Ectodermal cell (in vitro differentiated cells): ENCODE measurements around the gene ANKRD11.
A peak's percentile ranks its signal among the peaks of the same experiment; 100 is the strongest.
"Not testable (repeated sequence)": the region's sequence is repeated elsewhere in the genome, so short reads cannot be mapped to it uniquely, and the experiment has no call there.

Experiments
- H3K27ac ChIP-seq: 2 replicates; pipeline ENCODE4 v1.7.0; 2013; ENCODE audit warnings: mild to moderate bottlenecking, low read depth, low read length; ENCODE audit not compliant: insufficient read depth, poor library complexity, severe bottlenecking
- H3K27me3 ChIP-seq: 2 replicates; pipeline ENCODE4 v1.7.0; 2013; ENCODE audit warnings: mild to moderate bottlenecking, low read length; ENCODE audit not compliant: insufficient read depth, control insufficient read depth, poor library complexity, severe bottlenecking
- H3K36me3 ChIP-seq: one replicate; pipeline ENCODE4 v1.7.0; 2013; ENCODE audit warnings: low read length; ENCODE audit not compliant: control insufficient read depth, insufficient read depth
- H3K4me1 ChIP-seq: one replicate; pipeline ENCODE4 v1.7.0; 2013; ENCODE audit warnings: low read length; ENCODE audit not compliant: control insufficient read depth, insufficient read depth
- H3K4me3 ChIP-seq: 2 replicates; pipeline ENCODE4 v1.7.0; 2013; ENCODE audit warnings: low read depth, low read length, control low read depth; ENCODE audit not compliant: insufficient read depth
- H3K9me3 ChIP-seq: 2 replicates; pipeline ENCODE4 v1.7.0; 2013; ENCODE audit warnings: mild to moderate bottlenecking, low read length, moderate library complexity; ENCODE audit not compliant: control insufficient read depth
- WGBS, 2 experiments: methylation state at CpG; one replicate each; pipeline ENCODE4 v1.1.7; 2013; ENCODE audit warnings: missing lambda C conversion rate in 2 of 2; 5-methylcytosine and 5-hydroxymethylcytosine counted together

The ANKRD11 gene

DNA sequence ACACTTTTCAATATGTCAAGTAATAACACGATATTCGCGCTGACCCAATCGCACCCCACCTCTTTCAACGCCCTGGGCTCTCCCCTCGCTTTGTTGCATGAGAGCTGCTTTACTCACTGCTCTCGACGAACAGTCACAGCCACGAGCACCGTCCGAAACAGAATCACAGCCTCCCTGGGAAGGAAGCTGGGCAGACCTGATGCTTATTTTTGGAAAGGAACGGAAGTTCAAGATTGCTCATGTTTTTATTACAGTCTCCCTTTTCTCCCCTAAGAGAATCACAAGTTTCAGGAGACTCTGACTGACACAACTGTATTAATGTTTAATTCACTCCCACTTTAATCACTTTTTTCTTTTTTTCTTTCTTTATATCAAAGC lies 67.8 kb downstream of the ANKRD11 start:
- no peaks in the 10 kb centered on the region for H3K27me3 ChIP-seq
- H3K36me3 ChIP-seq: no peaks in the 10 kb centered on the region
- H3K27ac ChIP-seq: no peak overlapping the region
- WGBS, 2 experiments: 96 to 97% methylated on average over 12 of the region's 12 CpGs
- no peaks in the 10 kb centered on the region for H3K4me1 ChIP-seq
- H3K9me3 ChIP-seq: no peaks in the 10 kb centered on the region
- H3K4me3 ChIP-seq: no peak overlapping the region

DNA sequence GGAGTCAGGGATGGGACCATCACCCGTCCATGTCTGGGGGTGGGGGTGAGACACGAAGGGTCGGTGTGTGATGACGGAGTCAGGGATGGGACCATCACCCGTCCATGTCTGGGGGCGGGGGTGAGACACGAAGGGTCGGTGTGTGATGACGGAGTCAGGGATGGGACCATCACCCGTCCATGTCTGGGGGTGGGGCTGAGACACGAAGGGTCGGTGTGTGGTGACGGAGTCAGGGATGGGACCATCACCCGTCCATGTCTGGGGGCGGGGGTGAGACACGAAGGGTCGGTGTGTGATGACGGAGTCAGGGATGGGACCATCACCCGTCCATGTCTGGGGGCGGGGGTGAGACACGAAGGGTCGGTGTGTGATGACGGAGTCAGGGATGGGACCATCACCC lies 69.1 kb downstream of the ANKRD11 start:
- not testable (repeated sequence) for H3K27me3 ChIP-seq, H3K4me3 ChIP-seq, H3K27ac ChIP-seq, H3K4me1 ChIP-seq, H3K36me3 ChIP-seq, H3K9me3 ChIP-seq
- 96 to 100% methylated on average over 7 to 8 of the region's 23 CpGs for WGBS, 2 experiments

DNA sequence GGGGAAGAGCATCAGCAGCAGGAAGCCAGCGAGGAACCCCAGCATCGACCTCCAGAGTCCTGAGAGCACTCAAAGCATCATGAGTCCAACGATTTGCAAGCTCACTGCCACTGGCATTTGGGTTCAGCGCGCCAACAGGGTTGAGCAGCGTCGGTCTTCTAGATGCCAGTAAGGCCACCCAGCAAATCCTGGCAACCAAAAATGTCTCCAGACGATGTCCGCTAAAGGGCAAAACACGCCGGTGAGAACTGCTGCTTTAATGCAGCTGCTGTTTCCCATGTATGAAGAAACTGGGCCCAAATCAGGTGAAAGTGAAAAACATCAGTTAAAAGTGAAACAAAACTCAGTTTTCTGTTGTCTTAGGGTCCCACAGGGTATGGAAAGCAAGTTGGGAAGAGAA lies 70.2 kb downstream of the ANKRD11 start:
- no peak overlapping the region for H3K4me3 ChIP-seq
- H3K27ac ChIP-seq: no peak overlapping the region
- peaks cover 2% of the 10 kb centered on the region for H3K4me1 ChIP-seq
- WGBS, 2 experiments: 96% methylated on average over 11 of the region's 11 CpGs
- H3K9me3 ChIP-seq: no peaks in the 10 kb centered on the region
- no peaks in the 10 kb centered on the region for H3K36me3 ChIP-seq
- no peaks in the 10 kb centered on the region for H3K27me3 ChIP-seq

DNA sequence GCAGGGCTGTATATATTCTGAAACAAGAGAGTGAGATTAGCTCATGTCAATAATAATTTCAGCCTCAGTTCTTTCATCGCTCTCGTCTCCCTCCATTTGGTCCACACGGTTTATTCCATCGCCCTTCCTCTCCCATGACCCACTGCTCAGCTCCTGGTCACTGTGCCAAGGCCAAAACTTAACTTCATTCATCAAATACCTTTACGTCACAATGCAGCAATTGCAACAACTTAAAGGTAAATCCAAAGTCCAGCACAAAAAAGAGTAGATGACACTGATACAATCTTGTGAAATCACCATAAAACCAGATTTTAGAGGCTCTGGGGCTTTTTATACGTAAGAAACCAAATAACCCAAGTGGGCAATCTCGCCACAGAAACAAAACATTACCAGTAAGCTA lies 72.0 kb downstream of the ANKRD11 start:
- no peaks in the 10 kb centered on the region for H3K9me3 ChIP-seq
- H3K27me3 ChIP-seq: no peaks in the 10 kb centered on the region
- 91 to 94% methylated on average over 7 of the region's 7 CpGs for WGBS, 2 experiments
- H3K4me3 ChIP-seq: no peak overlapping the region
- H3K27ac ChIP-seq: no peak overlapping the region
- peaks cover 15% of the 10 kb centered on the region for H3K4me1 ChIP-seq
- no peaks in the 10 kb centered on the region for H3K36me3 ChIP-seq

DNA sequence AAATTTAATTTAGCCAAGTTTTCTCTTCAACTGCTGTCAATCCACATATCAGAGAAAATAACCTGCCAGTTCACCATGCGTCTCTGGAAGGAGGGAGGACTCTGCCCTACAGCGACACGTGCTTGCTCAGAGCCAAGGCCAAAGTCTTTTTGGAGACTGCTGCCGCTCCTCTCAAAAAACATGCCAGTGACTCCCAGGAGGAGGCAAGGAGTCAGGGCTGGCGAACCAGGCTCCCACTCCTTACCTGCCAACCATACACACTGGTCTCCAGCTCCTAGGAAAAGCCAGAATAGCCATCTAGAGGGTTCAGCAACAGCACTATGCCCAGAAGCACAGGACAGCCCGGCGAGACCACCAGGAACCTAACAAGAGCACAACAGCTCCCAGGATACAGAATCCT lies 73.0 kb downstream of the ANKRD11 start:
- WGBS, 2 experiments: 92 to 93% methylated on average over 7 of the region's 7 CpGs
- no peaks in the 10 kb centered on the region for H3K9me3 ChIP-seq
- H3K4me1 ChIP-seq: peaks cover 22% of the 10 kb centered on the region
- no peaks in the 10 kb centered on the region for H3K36me3 ChIP-seq
- no peaks in the 10 kb centered on the region for H3K27me3 ChIP-seq
- no peak overlapping the region for H3K4me3 ChIP-seq
- H3K27ac ChIP-seq: no peak overlapping the region

DNA sequence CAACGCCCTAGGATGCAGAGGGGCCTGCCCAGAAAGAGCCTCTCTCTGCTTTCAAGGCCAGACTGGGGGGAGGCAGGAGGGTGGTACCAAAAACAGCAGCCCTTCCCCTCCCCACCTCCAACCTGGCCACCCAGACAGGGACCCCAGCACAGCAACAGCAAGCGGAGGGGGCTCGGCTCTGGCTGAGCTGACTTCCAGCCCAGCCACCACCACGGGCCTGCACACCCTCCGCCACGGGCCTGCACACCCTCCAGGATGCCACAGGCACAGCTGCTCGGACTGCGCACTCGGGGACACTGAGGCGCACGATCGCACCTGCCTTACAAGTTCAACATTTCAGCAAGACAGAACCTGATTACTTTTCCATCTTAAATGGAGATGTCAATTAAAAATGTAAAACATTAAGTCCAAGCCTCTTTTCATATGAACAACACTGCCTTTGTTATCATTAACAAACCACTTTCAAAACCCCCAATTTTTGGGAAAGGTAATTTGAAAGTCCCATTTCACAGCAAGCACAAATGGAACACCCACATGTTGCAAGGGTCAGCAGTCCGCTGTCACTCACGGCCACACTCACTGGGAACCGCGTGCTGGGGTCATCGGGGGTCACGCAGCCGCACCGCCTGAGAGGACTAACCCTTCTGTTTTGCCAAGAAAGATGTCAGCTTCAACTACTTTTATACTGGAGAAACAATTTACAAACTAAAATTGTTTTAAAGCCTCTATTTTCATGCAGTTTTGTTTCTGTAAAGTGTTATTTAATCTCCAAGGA lies 76.4 kb downstream of the ANKRD11 start:
- peaks cover 36% of the 10 kb centered on the region for H3K4me1 ChIP-seq
- no peaks in the 10 kb centered on the region for H3K27me3 ChIP-seq
- no peaks in the 10 kb centered on the region for H3K36me3 ChIP-seq
- H3K27ac ChIP-seq: peak overlapping the region; percentile 4
- H3K9me3 ChIP-seq: no peaks in the 10 kb centered on the region
- no peak overlapping the region for H3K4me3 ChIP-seq
- 84 to 86% methylated on average over 20 of the region's 20 CpGs for WGBS, 2 experiments

DNA sequence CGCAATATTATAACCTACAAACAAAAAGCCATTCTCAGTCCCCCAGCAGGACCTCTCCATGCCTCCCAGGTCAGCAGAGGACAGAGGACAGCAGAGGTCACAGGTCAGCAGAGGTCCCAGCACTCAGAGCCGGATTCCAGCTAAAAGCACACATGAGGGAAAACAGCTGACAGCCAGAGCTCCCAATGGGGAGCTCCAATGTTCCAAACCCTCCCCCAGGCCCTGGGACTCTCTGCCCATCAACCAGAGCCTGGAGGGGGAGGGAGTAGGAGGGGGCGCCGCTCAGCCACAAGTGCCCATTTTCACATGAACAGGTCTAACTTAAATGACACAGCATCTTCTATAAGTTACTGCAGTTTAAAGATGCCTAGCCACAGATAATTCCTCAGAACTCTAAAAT lies 77.5 kb downstream of the ANKRD11 start:
- peaks cover 43% of the 10 kb centered on the region for H3K4me1 ChIP-seq
- peak overlapping the region; percentile 62 for H3K27ac ChIP-seq
- 18 to 20% methylated on average over 3 to 4 of the region's 4 CpGs for WGBS, 2 experiments
- no peaks in the 10 kb centered on the region for H3K36me3 ChIP-seq
- H3K27me3 ChIP-seq: no peaks in the 10 kb centered on the region
- H3K4me3 ChIP-seq: no peak overlapping the region
- H3K9me3 ChIP-seq: no peaks in the 10 kb centered on the region

DNA sequence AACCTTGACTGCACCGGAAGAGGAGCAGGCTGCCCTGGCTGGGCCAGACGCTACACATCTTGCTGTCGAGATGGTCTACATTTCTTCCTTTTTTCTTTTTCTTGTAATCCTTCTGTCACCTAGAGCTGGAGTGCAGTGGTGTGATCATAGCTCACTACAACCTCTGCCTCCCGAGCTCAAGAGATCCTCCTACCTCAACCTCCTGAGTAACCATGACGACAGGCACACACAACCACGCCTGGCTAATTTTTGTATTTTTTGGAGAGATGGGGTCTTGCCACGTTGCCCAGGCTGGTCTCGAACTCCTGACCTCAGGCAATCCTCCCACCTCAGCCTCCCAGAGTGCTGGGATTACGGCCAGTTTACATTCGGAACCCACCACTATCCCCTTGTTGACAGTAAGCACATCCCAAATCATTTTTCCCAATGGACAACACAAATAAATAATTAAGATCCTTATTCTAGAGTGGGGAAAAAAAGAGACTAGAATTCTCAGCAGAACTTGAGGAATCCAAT lies 79.0 kb downstream of the ANKRD11 start:
- Histone ChIP-seq H3K27me3 (no peaks in the 10 kb centered on the region), H3K4me3 (no peak overlapping the region), H3K9me3 (no peaks in the 10 kb centered on the region), H3K36me3 (no peaks in the 10 kb centered on the region), H3K27ac (no peak overlapping the region), H3K4me1 (peaks cover 55% of the 10 kb centered on the region)
- 88 to 91% methylated on average over 10 of the region's 10 CpGs for WGBS, 2 experiments

DNA sequence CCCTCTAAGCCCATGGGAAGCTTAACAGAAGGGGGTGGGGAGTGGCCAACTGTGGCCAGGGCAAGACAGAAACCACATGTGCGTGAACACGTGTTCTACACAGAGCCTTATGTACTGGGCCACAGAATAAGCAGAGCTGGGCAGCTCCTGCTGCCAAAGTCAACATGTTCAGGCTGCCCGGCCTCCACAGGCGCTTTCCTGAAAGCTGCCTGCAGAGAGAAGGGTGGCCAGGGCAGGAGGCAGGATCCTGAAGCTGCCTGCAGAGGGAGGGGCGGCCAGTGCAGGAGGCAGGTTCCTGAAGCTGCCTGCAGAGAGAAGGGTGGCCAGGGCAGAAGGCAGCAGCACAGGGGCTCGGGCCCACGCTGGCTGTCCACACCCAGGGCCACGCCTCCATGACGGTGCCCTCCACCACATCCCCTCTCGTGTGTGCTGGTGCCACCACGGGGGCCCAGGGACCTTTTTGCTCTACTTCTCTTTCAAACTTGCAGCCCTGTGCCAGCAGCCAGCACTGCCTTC lies 79.5 kb downstream of the ANKRD11 start:
- Histone ChIP-seq H3K4me1 (peaks cover 60% of the 10 kb centered on the region), H3K27me3 (no peaks in the 10 kb centered on the region), H3K4me3 (no peak overlapping the region), H3K9me3 (no peaks in the 10 kb centered on the region), H3K27ac (no peak overlapping the region), H3K36me3 (no peaks in the 10 kb centered on the region)
- WGBS, 2 experiments: 85% methylated on average over 11 of the region's 11 CpGs

DNA sequence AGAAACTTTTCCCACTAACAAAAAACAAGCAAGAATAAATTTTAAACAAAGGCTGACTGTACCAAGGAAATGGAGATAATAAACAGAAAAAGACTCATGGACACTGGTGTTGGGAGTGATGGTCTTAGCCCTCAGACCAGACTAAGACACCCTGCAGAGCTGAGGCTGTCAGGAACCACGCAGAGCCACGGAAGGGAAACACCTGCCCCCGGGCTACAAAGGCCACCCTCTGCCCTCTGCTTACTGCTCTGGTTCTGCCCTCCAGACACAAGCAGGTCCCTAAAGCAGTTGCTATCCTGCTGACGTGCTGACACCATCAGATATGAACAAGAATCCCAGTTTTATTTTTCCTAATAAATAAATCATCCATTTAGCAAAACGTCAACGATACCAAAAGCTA lies 80.0 kb downstream of the ANKRD11 start:
- WGBS, 2 experiments: 86 to 87% methylated on average over 6 of the region's 6 CpGs
- Histone ChIP-seq H3K36me3 (no peaks in the 10 kb centered on the region), H3K4me1 (peaks cover 63% of the 10 kb centered on the region), H3K9me3 (no peaks in the 10 kb centered on the region), H3K27ac (no peak overlapping the region), H3K4me3 (no peak overlapping the region), H3K27me3 (no peaks in the 10 kb centered on the region)
